ENCODE data around the gene CAPN11. TPM values are rescaled to one million over a fixed set of nuclear protein-coding genes. Genes with fewer than 3 reads are reported as not detected.

CAPN11 gene
- total and polyA plus RNA-seq, 9 of the 15 experiments (the other 6 are each of a cell fraction or from before 2014, with no cell fraction given), result 0.03 to 0.61 (median 0.17) TPM; not detected in 1

DNA sequence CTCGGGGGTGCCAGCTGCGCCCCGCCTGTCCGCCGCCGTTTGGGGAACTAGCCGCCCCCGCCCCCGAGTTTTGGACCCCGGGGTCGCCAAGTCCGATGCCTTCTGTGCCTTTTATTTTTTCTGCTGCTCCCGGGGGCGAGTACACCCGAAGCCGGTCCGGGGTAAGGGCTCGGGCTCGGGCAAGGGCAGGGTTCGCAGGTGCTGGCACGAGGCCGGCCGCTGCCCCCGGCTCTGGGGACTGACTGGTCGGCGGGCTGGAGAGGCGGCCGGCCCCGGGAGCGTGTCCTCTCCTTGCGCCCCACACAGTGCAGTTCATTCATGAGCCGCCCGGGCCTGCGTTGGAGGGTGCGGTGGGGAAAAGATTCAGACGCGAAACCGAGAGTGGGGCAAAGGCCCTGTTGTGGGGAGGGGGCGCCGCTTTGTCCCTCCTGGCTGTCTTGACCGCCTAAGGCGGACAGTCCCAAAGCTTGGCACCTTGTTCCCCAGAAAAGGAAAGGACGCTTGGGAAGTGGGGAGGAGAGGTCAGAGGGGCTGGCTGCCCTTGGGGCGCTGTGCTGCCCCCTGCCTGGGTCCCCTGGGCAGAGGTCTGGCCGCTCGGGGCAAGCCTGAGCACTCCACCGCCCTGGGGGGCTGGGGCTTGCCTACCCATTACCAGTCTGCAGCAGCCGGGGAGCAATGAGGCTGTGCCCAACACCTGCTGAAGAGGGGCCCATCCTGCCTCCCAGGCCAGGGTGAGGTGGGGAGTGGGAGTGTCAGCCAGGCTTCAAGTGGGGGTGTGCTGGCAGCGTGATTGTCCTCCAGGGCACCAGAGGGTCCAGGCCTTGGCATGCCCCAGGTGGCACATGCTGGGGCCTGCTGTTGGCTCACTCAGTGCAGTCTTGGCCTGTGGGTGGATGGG, 30.4 kb upstream of the CAPN11 start (continued):
- TF ChIP-seq, protein P1, sequence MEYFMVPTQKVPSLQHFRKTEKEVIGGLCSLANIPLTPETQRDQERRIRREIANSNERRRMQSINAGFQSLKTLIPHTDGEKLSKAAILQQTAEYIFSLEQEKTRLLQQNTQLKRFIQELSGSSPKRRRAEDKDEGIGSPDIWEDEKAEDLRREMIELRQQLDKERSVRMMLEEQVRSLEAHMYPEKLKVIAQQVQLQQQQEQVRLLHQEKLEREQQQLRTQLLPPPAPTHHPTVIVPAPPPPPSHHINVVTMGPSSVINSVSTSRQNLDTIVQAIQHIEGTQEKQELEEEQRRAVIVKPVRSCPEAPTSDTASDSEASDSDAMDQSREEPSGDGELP (CRISPR knock-in tag; IDR thresholded peaks at IDR 0.05; ENCODE audit: borderline replicate concordance), result peak; percentile 30; the same call in 1 of the 2 replicates
- TF ChIP-seq SNRNP70 (optimal IDR thresholded peaks at IDR 0.05; ENCODE audit: low read depth, low read length) (no peak), ZNF146 (CRISPR knock-in tag; IDR thresholded peaks at IDR 0.05; ENCODE audit: unreplicated experiment) (no peak), STAG1 (CRISPR knock-in tag; IDR thresholded peaks at IDR 0.05; ENCODE audit: borderline replicate concordance) (no peak; the same call in 1 of the 2 replicates), NCOA1 (IDR thresholded peaks at IDR 0.05; ENCODE audit: low read depth) (no peak), NR1H2 (CRISPR knock-in tag; IDR thresholded peaks at IDR 0.05) (0 out of 2 replicates have a peak, but pooled peaks have one; percentile 56), SMARCE1 (IDR thresholded peaks at IDR 0.05) (0 out of 2 replicates have a peak, but pooled peaks have one; percentile 28)
- TF ChIP-seq, protein P2, sequence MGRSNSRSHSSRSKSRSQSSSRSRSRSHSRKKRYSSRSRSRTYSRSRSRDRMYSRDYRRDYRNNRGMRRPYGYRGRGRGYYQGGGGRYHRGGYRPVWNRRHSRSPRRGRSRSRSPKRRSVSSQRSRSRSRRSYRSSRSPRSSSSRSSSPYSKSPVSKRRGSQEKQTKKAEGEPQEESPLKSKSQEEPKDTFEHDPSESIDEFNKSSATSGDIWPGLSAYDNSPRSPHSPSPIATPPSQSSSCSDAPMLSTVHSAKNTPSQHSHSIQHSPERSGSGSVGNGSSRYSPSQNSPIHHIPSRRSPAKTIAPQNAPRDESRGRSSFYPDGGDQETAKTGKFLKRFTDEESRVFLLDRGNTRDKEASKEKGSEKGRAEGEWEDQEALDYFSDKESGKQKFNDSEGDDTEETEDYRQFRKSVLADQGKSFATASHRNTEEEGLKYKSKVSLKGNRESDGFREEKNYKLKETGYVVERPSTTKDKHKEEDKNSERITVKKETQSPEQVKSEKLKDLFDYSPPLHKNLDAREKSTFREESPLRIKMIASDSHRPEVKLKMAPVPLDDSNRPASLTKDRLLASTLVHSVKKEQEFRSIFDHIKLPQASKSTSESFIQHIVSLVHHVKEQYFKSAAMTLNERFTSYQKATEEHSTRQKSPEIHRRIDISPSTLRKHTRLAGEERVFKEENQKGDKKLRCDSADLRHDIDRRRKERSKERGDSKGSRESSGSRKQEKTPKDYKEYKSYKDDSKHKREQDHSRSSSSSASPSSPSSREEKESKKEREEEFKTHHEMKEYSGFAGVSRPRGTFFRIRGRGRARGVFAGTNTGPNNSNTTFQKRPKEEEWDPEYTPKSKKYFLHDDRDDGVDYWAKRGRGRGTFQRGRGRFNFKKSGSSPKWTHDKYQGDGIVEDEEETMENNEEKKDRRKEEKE (IDR thresholded peaks at IDR 0.05; ENCODE audit: borderline replicate concordance in 1 of 2, control insufficient read depth in 1 of 2, low read depth in 2 of 2, low read length in 1 of 2), result no peak
- TF ChIP-seq, protein P3, sequence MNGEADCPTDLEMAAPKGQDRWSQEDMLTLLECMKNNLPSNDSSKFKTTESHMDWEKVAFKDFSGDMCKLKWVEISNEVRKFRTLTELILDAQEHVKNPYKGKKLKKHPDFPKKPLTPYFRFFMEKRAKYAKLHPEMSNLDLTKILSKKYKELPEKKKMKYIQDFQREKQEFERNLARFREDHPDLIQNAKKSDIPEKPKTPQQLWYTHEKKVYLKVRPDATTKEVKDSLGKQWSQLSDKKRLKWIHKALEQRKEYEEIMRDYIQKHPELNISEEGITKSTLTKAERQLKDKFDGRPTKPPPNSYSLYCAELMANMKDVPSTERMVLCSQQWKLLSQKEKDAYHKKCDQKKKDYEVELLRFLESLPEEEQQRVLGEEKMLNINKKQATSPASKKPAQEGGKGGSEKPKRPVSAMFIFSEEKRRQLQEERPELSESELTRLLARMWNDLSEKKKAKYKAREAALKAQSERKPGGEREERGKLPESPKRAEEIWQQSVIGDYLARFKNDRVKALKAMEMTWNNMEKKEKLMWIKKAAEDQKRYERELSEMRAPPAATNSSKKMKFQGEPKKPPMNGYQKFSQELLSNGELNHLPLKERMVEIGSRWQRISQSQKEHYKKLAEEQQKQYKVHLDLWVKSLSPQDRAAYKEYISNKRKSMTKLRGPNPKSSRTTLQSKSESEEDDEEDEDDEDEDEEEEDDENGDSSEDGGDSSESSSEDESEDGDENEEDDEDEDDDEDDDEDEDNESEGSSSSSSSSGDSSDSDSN (IDR thresholded peaks at IDR 0.05; ENCODE audit: borderline replicate concordance in 1 of 2, low read depth in 2 of 2, low read length in 2 of 2), result peak in 1 of 2 experiments; percentile 85; a peak in 1 of 4 replicates
- TF ChIP-seq, protein P4, sequence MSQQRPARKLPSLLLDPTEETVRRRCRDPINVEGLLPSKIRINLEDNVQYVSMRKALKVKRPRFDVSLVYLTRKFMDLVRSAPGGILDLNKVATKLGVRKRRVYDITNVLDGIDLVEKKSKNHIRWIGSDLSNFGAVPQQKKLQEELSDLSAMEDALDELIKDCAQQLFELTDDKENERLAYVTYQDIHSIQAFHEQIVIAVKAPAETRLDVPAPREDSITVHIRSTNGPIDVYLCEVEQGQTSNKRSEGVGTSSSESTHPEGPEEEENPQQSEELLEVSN (IDR thresholded peaks at IDR 0.05; ENCODE audit: borderline replicate concordance in 1 of 2, extremely low read depth in 1 of 2, insufficient read depth in 1 of 2, insufficient read length in 1 of 2, low read depth in 1 of 2, low read length in 1 of 2, poor library complexity in 1 of 2, severe bottlenecking in 1 of 2), result peak in 1 of 2 experiments; percentile 66
- TF ChIP-seq, protein P5, sequence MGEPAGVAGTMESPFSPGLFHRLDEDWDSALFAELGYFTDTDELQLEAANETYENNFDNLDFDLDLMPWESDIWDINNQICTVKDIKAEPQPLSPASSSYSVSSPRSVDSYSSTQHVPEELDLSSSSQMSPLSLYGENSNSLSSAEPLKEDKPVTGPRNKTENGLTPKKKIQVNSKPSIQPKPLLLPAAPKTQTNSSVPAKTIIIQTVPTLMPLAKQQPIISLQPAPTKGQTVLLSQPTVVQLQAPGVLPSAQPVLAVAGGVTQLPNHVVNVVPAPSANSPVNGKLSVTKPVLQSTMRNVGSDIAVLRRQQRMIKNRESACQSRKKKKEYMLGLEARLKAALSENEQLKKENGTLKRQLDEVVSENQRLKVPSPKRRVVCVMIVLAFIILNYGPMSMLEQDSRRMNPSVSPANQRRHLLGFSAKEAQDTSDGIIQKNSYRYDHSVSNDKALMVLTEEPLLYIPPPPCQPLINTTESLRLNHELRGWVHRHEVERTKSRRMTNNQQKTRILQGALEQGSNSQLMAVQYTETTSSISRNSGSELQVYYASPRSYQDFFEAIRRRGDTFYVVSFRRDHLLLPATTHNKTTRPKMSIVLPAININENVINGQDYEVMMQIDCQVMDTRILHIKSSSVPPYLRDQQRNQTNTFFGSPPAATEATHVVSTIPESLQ (CRISPR knock-in tag; IDR thresholded peaks at IDR 0.05), result 0 out of 2 replicates have a peak, but pooled peaks have one; percentile 28
- TF ChIP-seq, protein P6, sequence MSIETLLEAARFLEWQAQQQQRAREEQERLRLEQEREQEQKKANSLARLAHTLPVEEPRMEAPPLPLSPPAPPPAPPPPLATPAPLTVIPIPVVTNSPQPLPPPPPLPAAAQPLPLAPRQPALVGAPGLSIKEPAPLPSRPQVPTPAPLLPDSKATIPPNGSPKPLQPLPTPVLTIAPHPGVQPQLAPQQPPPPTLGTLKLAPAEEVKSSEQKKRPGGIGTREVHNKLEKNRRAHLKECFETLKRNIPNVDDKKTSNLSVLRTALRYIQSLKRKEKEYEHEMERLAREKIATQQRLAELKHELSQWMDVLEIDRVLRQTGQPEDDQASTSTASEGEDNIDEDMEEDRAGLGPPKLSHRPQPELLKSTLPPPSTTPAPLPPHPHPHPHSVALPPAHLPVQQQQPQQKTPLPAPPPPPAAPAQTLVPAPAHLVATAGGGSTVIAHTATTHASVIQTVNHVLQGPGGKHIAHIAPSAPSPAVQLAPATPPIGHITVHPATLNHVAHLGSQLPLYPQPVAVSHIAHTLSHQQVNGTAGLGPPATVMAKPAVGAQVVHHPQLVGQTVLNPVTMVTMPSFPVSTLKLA (conservative IDR thresholded peaks at IDR 0.05), result peak in 1 of 2 experiments; percentile 71; a peak in 2 of 4 replicates

Data from K562 (cell line).